Measurements from ENCODE around the gene HS2ST1.
"Not testable (repeated sequence)": the region's sequence is repeated elsewhere in the genome, so short reads cannot be mapped to it uniquely, and the experiment has no call there.

- not testable (repeated sequence) for TF ChIP-seq CTCF, POLR2A, POLR2AphosphoS5 (IDR thresholded peaks at IDR 0.05)
Observed at GRCh38 chr1:87013385-87013784, 99.0 kb downstream of the HS2ST1 start.

All from breast epithelium (tissue), 3 donors.